GM21737 (cell line): ENCODE data around the gene CYREN.
"Not testable (repeated sequence)": the region's sequence is repeated elsewhere in the genome, so short reads cannot be mapped to it uniquely, and the experiment has no call there.

ENCODE experiments used
- ATAC-seq: cut with Tn5 transposase; IDR thresholded peaks from one replicate; pipeline ENCODE4 v1.9.1; 2021; ENCODE audit warnings: mild to moderate bottlenecking, moderate library complexity; ENCODE audit not compliant: unreplicated experiment

Gene CYREN

DNA sequence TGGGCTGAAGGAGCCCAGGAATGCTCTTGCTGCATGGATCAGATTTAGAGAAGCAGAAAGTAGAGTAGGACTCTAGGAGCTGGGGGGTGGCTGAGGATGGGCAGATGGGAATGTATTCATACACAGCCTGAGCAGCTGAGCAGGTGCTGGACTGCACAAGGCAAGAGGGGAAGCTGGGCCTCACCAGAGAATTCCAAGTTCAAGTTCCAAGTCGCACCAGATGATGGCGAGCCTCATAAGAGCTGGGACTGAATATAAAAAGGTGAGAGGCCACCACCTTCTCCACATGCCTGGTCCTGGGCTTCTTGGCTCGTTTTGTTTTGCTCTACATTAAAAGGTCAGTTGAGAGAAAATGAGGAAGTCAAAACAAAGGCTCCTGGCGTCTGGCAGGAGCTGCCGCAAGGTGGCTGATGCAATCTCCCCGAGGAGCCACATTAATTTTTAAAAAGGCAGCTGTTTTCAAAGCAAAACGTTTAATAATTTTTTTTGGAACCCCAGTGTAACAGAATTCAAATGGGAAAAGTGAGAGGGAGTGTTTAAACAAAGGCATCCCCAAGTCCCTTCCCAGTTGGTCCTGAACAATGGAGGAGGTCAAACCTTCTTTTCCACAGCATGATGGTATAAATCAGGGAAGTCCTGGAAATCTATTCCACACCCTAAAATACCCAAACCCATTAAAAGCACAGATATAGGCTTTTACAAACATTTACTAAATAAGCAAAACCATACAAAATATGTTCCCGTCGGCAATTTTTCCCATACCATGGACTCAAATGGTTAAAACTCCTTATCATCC is 9.5 kb downstream of the CYREN start:
- no peak for ATAC-seq

GRCh38 chr7:135160098-135160857 is 10.2 kb downstream of the CYREN start:
- no peak for ATAC-seq

- no peak for ATAC-seq
These were observed 11.0 kb downstream of the CYREN start for GRCh38 chr7:135159359-135160085.

DNA sequence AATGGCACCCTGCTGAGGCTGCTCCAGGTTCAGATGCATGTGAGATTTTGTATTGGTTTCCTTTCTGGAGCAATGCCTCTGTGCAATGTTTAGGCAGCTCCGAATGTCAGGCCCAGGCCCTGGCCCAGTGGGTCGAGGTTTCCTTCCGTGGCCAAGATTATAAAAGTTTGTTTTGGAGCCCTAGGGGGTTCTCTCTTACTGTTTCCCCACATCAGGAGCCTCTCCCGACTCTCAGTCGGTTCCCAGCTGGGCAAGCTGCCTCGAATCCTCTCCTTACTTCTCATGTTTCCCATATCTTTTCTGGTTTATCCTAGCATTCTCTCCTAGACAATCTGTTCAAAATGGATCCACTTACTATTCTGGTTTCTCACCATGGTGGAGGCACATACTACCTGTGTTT is 11.6 kb downstream of the CYREN start:
- ATAC-seq: no peak

- no peak for ATAC-seq
These were observed 12.3 kb downstream of the CYREN start for GRCh38 chr7:135158141-135158655.

DNA sequence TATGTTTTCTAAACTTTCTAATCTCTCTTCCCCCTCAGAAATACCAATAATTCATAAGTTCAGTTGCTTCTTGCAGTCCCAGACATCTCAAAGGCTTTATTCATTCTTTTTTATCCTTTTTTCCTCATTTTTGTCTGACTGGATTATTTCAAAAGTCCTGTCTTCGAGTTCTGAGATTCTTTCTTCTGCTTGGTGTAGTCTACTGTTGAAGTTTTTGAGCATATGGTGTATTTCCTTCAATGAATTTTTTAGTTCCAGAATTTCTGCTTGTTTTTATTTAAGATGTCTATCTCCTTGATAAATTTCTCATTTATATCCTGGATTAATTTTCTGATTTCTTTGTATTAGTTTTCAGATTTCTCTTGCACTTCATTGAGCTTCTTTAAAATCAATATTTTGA is 14.2 kb downstream of the CYREN start:
- no peak for ATAC-seq

DNA sequence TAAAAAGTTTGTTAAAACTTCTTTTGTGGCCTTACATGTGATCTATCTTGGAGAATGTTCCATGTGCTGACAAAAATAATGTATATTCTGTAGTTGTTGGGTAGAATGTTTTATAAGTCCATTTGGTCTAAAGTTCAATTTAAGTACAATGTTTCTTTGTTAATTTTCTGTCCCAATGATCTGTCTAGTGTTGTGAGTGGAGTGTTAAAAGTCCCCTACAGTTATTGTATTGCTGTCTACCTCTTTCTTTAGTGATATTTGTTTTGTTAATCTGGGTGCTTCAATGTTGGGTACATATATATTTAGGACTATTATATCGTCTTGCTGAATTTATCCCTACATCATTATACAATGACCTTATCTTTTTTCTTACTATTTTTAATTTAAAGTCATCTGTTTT is 15.8 kb downstream of the CYREN start:
- ATAC-seq: no peak

DNA sequence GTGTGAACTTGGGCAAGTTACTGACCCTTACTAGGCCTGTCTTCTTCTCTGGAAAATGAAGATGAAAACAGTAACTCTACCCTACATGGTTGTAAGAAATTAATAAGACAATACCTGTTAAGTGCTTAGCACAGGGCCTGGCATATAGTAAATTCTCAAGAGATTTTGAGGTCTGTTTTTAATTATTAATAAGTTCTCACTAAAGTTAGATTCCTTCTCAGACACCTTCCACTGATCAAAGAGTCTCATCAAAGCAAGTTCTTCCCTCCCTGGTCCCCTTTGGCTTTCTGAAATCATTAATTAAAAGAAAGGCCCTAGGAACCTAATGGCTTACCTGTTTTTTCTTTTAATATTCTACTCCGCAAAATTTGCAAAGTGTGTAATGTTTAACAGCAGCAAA is 18.1 kb downstream of the CYREN start:
- ATAC-seq: no peak

- ATAC-seq: no peak
These were observed 19.0 kb downstream of the CYREN start for GRCh38 chr7:135151533-135151932.

DNA sequence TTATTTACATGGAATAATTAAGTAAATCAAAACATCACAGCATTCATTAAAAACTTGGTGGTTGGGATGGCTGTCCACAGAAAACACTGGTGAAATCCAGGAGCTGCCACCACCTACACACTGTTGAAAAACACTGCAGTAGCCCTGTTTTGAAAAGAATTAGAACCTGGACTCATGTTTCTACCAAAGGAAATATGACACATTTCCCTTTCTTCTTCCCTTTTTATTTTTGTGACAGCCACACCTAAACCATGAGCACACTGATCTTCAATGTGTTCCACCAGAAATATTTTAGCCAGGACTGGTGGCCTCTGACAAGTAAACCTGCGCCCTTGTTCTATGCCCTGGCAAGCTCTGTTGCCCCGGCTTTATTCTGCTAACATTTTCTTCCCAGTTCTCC is 19.4 kb downstream of the CYREN start:
- no peak for ATAC-seq

- ATAC-seq: no peak
These were observed 20.3 kb downstream of the CYREN start for GRCh38 chr7:135150072-135150782.

DNA sequence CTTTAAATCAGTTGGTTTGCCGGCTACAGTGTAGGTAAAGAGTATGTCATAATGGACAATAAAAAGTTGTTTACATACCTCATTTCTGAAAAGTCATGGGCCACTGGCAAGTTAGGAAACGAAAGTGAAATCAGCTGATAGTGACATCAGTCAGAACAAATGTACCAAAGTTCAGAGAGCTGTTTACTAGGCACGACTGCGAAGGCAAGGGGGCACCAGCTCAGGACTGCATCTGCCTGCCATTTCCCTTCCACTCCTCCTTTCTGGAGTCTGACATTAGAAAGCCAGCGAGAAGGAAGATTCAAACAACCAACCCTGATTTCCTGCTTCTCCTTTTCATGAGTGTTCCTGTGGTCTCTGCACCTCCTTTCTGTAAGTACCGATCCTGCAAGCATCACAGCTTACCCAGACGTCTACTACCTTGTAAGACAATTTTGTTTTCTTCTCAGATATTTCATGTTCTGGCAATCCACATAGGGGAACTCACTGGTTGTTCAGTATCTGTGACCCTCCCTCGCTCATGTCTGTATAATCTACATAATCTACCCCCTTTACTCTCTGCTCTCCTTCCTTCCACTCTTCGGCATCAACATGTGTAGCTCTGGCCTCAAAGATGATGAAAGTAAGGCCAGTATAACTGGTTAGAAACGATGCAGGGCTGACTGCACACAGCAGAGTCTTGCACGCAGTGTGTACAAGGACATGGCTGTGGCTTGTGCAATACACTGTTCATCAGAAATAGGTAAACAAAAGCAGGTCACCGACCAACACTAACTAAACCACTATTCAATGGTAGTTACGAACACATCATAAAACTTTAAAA is 22.4 kb downstream of the CYREN start, which contains the start of gene TMEM140:
TSS of gene TMEM140 (plus strand) at position 174 of the 823 bp plus-strand sequence. CDS start 16,370 bp downstream, outside the sequence.
- ATAC-seq: peak; percentile 65

- ATAC-seq: peak; percentile 9
These were observed 23.1 kb downstream of the CYREN start for GRCh38 chr7:135147341-135147898.

GRCh38 chr7:135143885-135144668 is 26.4 kb downstream of the CYREN start:
- no peak for ATAC-seq

DNA sequence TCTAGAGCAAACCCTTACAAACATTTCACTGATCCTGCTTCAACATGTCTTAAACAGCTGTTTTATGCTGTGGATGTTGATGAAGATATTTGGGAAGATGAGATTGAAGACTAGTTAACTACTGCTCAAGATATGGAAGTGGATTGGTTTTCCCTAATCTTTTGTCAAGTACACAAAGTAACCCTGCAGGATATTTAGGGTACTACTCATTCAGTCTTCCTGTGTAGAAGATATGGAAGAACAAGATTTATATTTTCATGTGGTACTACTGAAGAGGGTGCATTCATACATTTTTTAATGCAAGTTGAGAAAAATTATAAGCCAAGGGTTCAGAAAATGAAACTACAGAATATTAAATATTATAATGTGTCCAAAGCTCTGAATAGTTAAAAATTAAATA is 40.9 kb downstream of the CYREN start:
- ATAC-seq: no peak

DNA sequence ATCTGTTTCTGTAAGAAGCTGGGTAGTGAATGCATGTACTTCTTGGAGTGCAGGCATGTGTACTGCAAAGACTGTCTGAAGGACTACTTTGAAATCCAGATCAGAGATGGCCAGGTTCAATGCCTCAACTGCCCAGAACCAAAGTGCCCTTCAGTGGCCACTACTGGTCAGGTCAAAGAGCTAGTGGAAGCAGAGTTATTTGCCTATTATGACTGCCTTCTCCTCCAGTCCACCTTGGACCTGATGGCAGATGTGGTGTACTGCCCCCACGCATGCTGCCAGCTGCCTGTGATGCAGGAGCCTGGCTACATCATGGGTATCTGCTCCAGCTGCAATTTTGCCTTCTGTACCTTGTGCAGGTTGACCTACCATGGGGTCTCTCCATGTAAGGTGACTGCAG is 41.6 kb downstream of the CYREN start:
- no peak for ATAC-seq

DNA sequence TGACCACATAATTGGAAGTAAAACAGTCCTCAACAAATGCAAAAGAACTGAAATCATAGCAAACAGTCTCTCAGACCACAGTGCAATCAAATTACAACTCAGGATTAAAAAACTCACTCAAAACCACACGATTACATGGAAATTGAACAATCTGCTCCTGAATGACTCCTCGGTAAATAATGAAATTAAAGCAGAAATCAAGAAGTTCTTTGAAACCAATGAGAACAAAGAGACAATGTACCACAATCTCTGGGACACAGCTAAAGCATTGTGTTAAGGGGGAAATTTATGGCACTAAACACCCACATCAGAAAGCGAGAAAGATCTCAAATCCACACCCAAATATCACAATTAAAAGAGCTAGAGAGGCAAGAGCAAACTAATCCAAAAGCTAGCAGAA is 45.9 kb downstream of the CYREN start:
- not testable (repeated sequence) for ATAC-seq

DNA sequence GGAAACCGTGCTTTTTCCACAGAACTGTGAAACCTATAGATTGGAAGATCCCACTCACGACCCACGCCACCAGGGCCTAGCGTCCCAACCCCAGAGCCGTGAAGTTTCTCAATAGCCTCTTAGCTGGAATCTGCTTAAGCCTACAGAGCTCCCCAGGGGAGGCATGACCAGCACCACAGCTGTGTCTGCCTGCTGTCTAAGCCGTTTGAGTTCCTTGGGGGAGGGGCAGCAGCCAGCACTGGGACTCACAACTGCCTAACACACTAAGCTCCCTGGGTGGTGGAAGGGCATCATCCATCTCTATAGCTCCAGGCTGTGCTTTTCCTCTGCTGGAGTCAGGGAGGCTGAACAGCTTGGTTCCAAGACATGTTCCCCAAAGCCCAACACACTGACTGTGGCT is 48.6 kb downstream of the CYREN start:
- ATAC-seq: no peak

GRCh38 chr7:135117096-135117495 is 53.4 kb downstream of the CYREN start:
- ATAC-seq: no peak
